NT2/D1 (cell line): ENCODE data around the gene OR51B4.

Source experiments
- SUZ12 ChIP-seq: IDR thresholded peaks from 2 replicates; pipeline ENCODE4 v1.6.1; 2011; ENCODE audit not compliant: insufficient read length, insufficient read depth; ENCODE audit errors: extremely low read depth
- ZNF274 ChIP-seq: IDR thresholded peaks from 2 replicates; pipeline ENCODE4 v1.6.1; 2011; ENCODE audit warnings: mild to moderate bottlenecking, low read depth, low read length

GRCh38 chr11:5348551-5349194 lies 46.9 kb upstream of the OR51B4 start:
- no peak for TF ChIP-seq SUZ12
- TF ChIP-seq ZNF274, result no peak
